Measurements from ENCODE around the gene FANCC. TPM values are rescaled to one million over a fixed set of nuclear protein-coding genes. Genes with fewer than 3 reads are reported as not detected.
"Not testable (repeated sequence)": the region's sequence is repeated elsewhere in the genome, so short reads cannot be mapped to it uniquely, and the experiment has no call there.

Gene FANCC
- polyA plus RNA-seq, 1 of the 3 experiments (the other 2 are of a cell fraction) = 3.5 TPM

DNA sequence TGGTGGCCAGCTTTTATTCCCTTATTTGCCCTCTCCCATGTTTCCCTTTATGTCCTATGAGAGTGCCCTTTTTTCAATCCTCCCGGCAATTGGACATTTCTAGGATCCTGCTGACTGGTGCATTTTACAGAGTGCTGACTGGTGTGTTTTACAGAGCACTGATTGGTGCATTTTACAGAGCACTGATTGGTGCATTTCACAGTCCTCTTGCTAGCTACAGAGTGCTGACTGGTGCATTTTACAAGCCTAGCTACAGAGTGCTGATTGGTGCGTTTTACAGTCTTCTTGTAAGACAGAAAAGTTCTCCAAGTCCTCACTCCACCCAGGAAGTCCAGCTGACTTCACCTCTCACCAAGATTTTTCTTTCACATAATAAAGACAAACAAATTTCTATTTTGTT is 15.4 kb upstream of the FANCC start:
- Histone ChIP-seq H3F3A (replicated peaks; ENCODE audit: insufficient read depth) (no peaks in the 10 kb centered on the region), H3K79me2 (ENCODE audit: insufficient read depth) (no peaks in the 10 kb centered on the region), H3K27me3 (ENCODE audit: insufficient read depth) (no peaks in the 10 kb centered on the region), H4K20me1 (ENCODE audit: insufficient read depth) (no peaks in the 10 kb centered on the region), H3K36me3 (replicated peaks in 1 of 2; ENCODE audit: control insufficient read depth in 1 of 2, insufficient read depth in 2 of 2, low read length in 1 of 2) (no peaks in the 10 kb centered on the region), H3K9me2 (no peaks in the 10 kb centered on the region), H3K4me2 (no peak overlapping the region), H3K9me3 (peaks cover 3% of the 10 kb centered on the region; the same call in 1 of the 2 replicates), H3K4me3 (ENCODE audit: low read depth in 2 of 2, low read length in 1 of 2) (no peak overlapping the region), H3K27ac (ENCODE audit: low read depth in 2 of 2, low read length in 1 of 2) (no peak overlapping the region), H2AFZ (ENCODE audit: low read depth) (no peak overlapping the region), H3K4me1 (ENCODE audit: control insufficient read depth in 1 of 2, insufficient read depth in 2 of 2, low read depth in 1 of 2, low read length in 1 of 2) (no peaks in the 10 kb centered on the region), H3K9ac (no peak overlapping the region)
- TF ChIP-seq RCOR1 (IDR thresholded peaks at IDR 0.05; ENCODE audit: low read length) = no peak
- TF ChIP-seq USF1 (IDR thresholded peaks at IDR 0.05; ENCODE audit: borderline replicate concordance, low read depth) = no peak
- TF ChIP-seq FOXJ3 (CRISPR knock-in tag; IDR thresholded peaks at IDR 0.05) = no peak
- TF ChIP-seq, protein P1, sequence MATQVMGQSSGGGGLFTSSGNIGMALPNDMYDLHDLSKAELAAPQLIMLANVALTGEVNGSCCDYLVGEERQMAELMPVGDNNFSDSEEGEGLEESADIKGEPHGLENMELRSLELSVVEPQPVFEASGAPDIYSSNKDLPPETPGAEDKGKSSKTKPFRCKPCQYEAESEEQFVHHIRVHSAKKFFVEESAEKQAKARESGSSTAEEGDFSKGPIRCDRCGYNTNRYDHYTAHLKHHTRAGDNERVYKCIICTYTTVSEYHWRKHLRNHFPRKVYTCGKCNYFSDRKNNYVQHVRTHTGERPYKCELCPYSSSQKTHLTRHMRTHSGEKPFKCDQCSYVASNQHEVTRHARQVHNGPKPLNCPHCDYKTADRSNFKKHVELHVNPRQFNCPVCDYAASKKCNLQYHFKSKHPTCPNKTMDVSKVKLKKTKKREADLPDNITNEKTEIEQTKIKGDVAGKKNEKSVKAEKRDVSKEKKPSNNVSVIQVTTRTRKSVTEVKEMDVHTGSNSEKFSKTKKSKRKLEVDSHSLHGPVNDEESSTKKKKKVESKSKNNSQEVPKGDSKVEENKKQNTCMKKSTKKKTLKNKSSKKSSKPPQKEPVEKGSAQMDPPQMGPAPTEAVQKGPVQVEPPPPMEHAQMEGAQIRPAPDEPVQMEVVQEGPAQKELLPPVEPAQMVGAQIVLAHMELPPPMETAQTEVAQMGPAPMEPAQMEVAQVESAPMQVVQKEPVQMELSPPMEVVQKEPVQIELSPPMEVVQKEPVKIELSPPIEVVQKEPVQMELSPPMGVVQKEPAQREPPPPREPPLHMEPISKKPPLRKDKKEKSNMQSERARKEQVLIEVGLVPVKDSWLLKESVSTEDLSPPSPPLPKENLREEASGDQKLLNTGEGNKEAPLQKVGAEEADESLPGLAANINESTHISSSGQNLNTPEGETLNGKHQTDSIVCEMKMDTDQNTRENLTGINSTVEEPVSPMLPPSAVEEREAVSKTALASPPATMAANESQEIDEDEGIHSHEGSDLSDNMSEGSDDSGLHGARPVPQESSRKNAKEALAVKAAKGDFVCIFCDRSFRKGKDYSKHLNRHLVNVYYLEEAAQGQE (IDR thresholded peaks at IDR 0.05; ENCODE audit: low read depth, low read length) = no peak
- no peak for TF ChIP-seq JUND (IDR thresholded peaks at IDR 0.05)
- TF ChIP-seq, protein P2, sequence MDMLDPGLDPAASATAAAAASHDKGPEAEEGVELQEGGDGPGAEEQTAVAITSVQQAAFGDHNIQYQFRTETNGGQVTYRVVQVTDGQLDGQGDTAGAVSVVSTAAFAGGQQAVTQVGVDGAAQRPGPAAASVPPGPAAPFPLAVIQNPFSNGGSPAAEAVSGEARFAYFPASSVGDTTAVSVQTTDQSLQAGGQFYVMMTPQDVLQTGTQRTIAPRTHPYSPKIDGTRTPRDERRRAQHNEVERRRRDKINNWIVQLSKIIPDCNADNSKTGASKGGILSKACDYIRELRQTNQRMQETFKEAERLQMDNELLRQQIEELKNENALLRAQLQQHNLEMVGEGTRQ (IDR thresholded peaks at IDR 0.05; ENCODE audit: borderline replicate concordance, low read depth, low read length) = no peak
- ChIA-PET CTCF (no interaction called here), POLR2A (no interaction called here)
- WGBS (ENCODE audit: low lambda C conversion rate) = 44% methylated on average over 2 of the region's 2 CpGs
- DNase-seq = no peak

DNA sequence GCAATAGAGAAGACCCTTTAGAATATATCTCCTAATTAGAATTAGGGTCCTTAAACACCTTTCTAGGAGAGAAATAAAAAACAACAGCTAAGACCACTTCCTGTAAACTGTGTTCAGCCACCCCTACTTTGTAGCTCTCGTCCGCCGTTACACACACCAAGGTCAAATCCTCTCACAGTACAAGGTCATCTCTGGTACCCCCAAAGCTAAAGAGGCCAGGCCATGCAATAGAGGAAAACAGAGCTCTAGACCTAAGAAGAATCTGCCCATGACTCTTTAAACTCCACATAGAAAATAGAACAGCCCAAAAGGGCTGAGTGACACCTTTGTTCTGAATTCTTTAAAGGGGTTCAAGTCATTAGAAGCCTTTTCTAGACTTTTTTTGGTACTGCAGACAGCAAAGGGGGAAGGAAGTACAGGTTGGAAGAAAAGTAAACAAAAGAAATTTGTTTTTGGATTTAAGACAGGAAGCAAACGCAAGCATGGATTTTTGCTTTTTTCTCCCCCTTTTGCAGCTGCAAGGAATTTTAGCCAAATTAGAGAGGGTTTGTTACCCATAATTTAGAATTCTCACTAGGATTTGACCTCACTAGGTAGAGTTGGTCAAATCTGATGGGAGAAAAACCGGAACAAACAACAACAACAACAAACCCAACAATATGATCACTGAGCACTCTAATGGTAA is 13.4 kb upstream of the FANCC start:
- H3K9me2 ChIP-seq = no peaks in the 10 kb centered on the region
- no peak overlapping the region for H3K27ac ChIP-seq (ENCODE audit: low read depth in 2 of 2, low read length in 1 of 2)
- H3K36me3 ChIP-seq (replicated peaks in 1 of 2; ENCODE audit: control insufficient read depth in 1 of 2, insufficient read depth in 2 of 2, low read length in 1 of 2) = no peaks in the 10 kb centered on the region
- H4K20me1 ChIP-seq (ENCODE audit: insufficient read depth) = no peaks in the 10 kb centered on the region
- 73% methylated on average over 5 of the region's 5 CpGs for WGBS (ENCODE audit: low lambda C conversion rate)
- H3K4me1 ChIP-seq (ENCODE audit: control insufficient read depth in 1 of 2, insufficient read depth in 2 of 2, low read depth in 1 of 2, low read length in 1 of 2) = no peaks in the 10 kb centered on the region
- no peaks in the 10 kb centered on the region for H3K79me2 ChIP-seq (ENCODE audit: insufficient read depth)
- no peak overlapping the region for H3K4me3 ChIP-seq (ENCODE audit: low read depth in 2 of 2, low read length in 1 of 2)
- DNase-seq = no peak
- no peak overlapping the region for H3K4me2 ChIP-seq
- no peak overlapping the region for H2AFZ ChIP-seq (ENCODE audit: low read depth)
- CTCF ChIA-PET = interaction anchor here (0.9 kb wide), 1 partner anchor 986 kb away, joined by 3 read pairs; no protein-coding TSS in a partner anchor
- H3F3A ChIP-seq (replicated peaks; ENCODE audit: insufficient read depth) = no peaks in the 10 kb centered on the region
- H3K27me3 ChIP-seq (ENCODE audit: insufficient read depth) = no peaks in the 10 kb centered on the region
- H3K9ac ChIP-seq = no peak overlapping the region
- H3K9me3 ChIP-seq = peaks cover 8% of the 10 kb centered on the region; the same call in 1 of the 2 replicates
- POLR2A ChIA-PET = no interaction called here
- TF ChIP-seq FOXM1 (IDR thresholded peaks at IDR 0.05; ENCODE audit: low read depth) (no peak), TCF12 (IDR thresholded peaks at IDR 0.05) (no peak), MEF2A (IDR thresholded peaks at IDR 0.05; ENCODE audit: borderline replicate concordance, low read depth) (no peak)
- TF ChIP-seq, protein P2 (IDR thresholded peaks at IDR 0.05; ENCODE audit: borderline replicate concordance, low read depth, low read length) = no peak
- TF ChIP-seq, protein P3, sequence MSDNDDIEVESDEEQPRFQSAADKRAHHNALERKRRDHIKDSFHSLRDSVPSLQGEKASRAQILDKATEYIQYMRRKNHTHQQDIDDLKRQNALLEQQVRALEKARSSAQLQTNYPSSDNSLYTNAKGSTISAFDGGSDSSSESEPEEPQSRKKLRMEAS (IDR thresholded peaks at IDR 0.05; ENCODE audit: low read depth) = no peak
- TF ChIP-seq, protein P4, sequence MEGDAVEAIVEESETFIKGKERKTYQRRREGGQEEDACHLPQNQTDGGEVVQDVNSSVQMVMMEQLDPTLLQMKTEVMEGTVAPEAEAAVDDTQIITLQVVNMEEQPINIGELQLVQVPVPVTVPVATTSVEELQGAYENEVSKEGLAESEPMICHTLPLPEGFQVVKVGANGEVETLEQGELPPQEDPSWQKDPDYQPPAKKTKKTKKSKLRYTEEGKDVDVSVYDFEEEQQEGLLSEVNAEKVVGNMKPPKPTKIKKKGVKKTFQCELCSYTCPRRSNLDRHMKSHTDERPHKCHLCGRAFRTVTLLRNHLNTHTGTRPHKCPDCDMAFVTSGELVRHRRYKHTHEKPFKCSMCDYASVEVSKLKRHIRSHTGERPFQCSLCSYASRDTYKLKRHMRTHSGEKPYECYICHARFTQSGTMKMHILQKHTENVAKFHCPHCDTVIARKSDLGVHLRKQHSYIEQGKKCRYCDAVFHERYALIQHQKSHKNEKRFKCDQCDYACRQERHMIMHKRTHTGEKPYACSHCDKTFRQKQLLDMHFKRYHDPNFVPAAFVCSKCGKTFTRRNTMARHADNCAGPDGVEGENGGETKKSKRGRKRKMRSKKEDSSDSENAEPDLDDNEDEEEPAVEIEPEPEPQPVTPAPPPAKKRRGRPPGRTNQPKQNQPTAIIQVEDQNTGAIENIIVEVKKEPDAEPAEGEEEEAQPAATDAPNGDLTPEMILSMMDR (IDR thresholded peaks at IDR 0.05) = no peak

- H3K79me2 ChIP-seq (ENCODE audit: insufficient read depth); H3K9me2 ChIP-seq; DNase-seq; POLR2A ChIA-PET; H3K27me3 ChIP-seq (ENCODE audit: insufficient read depth); H3K4me2 ChIP-seq; H3K9ac ChIP-seq; H3K4me1 ChIP-seq (ENCODE audit: control insufficient read depth in 1 of 2, insufficient read depth in 2 of 2, low read depth in 1 of 2, low read length in 1 of 2); H2AFZ ChIP-seq (ENCODE audit: low read depth); H4K20me1 ChIP-seq (ENCODE audit: insufficient read depth); H3K36me3 ChIP-seq (replicated peaks in 1 of 2; ENCODE audit: control insufficient read depth in 1 of 2, insufficient read depth in 2 of 2, low read length in 1 of 2); H3F3A ChIP-seq (replicated peaks; ENCODE audit: insufficient read depth); H3K27ac ChIP-seq (ENCODE audit: low read depth in 2 of 2, low read length in 1 of 2); H3K4me3 ChIP-seq (ENCODE audit: low read depth in 2 of 2, low read length in 1 of 2): not testable (repeated sequence)
- 30% methylated on average over 6 of the region's 6 CpGs for WGBS (ENCODE audit: low lambda C conversion rate)
- CTCF ChIA-PET = interaction anchor here (1.4 kb wide), 1 partner anchor 31 kb away, joined by 3 read pairs; no protein-coding TSS in a partner anchor
- peaks cover 14% of the 10 kb centered on the region; the same call in 1 of the 2 replicates for H3K9me3 ChIP-seq
Measured at GRCh38 chr9:95329061-95329460, 11.6 kb upstream of the FANCC start.
